ENCODE data around the gene CFP. TPM values are rescaled to one million over a fixed set of nuclear protein-coding genes. Genes with fewer than 3 reads are reported as not detected.

Gene CFP
- total RNA-seq, 6 experiments from 2014 or later, result 0.05 to 0.28 (median 0.13) TPM

- TF ChIP-seq, protein P1, sequence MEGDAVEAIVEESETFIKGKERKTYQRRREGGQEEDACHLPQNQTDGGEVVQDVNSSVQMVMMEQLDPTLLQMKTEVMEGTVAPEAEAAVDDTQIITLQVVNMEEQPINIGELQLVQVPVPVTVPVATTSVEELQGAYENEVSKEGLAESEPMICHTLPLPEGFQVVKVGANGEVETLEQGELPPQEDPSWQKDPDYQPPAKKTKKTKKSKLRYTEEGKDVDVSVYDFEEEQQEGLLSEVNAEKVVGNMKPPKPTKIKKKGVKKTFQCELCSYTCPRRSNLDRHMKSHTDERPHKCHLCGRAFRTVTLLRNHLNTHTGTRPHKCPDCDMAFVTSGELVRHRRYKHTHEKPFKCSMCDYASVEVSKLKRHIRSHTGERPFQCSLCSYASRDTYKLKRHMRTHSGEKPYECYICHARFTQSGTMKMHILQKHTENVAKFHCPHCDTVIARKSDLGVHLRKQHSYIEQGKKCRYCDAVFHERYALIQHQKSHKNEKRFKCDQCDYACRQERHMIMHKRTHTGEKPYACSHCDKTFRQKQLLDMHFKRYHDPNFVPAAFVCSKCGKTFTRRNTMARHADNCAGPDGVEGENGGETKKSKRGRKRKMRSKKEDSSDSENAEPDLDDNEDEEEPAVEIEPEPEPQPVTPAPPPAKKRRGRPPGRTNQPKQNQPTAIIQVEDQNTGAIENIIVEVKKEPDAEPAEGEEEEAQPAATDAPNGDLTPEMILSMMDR (IDR thresholded peaks at IDR 0.05), result no peak
- no peaks in the 10 kb centered on the region for H3K9me3 Mint-ChIP-seq
- no peak overlapping the region for H3K4me3 Mint-ChIP-seq
- no peak for DNase-seq
- H3K27ac Mint-ChIP-seq, result peak overlapping the region; percentile 72; the same call in 1 of the 2 replicates
- H3K36me3 Mint-ChIP-seq (ENCODE audit: low read depth), result no peaks in the 10 kb centered on the region
- H3K4me1 Mint-ChIP-seq (ENCODE audit: low read depth), result peaks cover 11% of the 10 kb centered on the region
- peaks cover 15% of the 10 kb centered on the region for H3K27me3 Mint-ChIP-seq (ENCODE audit: insufficient read depth)
Measured at GRCh38 chrX:47596256-47596655, 33.5 kb downstream of the CFP start.

GRCh38 chrX:47595716-47596251 is 33.9 kb downstream of the CFP start:
- Mint-ChIP-seq H3K4me3 (no peak overlapping the region), H3K4me1 (ENCODE audit: low read depth) (peaks cover 11% of the 10 kb centered on the region), H3K36me3 (ENCODE audit: low read depth) (no peaks in the 10 kb centered on the region), H3K27me3 (ENCODE audit: insufficient read depth) (peaks cover 15% of the 10 kb centered on the region), H3K9me3 (no peaks in the 10 kb centered on the region), H3K27ac (peak overlapping the region; percentile 72; the same call in 1 of the 2 replicates)
- DNase-seq, result peak; percentile 52
- TF ChIP-seq, protein P1 (IDR thresholded peaks at IDR 0.05), result no peak

DNA sequence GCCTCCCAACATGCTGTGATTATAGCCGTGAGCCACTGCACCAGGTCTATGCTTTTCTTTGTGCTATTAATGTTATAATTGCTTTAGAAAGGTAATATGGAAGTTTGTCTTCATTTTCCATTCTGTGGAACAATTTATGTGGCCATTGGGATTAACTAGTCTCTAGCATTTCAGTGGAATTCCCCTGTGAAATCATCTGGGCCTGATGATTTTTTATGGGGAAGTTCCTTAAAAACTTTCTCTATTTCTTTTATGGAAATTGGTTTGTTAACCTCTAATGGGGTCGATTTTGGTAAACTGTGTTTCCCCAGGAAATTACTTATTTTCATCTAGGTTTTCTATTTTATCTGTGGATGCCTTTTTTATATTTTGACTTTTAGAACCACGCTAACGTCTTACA is 36.2 kb downstream of the CFP start:
- H3K4me1 Mint-ChIP-seq (ENCODE audit: low read depth), result peaks cover 11% of the 10 kb centered on the region
- peaks cover 11% of the 10 kb centered on the region for H3K27me3 Mint-ChIP-seq (ENCODE audit: insufficient read depth)
- H3K27ac Mint-ChIP-seq, result no peak overlapping the region
- no peak overlapping the region for H3K4me3 Mint-ChIP-seq
- H3K9me3 Mint-ChIP-seq, result no peaks in the 10 kb centered on the region
- no peak for DNase-seq
- H3K36me3 Mint-ChIP-seq (ENCODE audit: low read depth), result no peaks in the 10 kb centered on the region
- TF ChIP-seq, protein P1 (IDR thresholded peaks at IDR 0.05), result no peak

- H3K4me1 Mint-ChIP-seq (ENCODE audit: low read depth), result peaks cover 5% of the 10 kb centered on the region
- no peak overlapping the region for H3K4me3 Mint-ChIP-seq
- no peaks in the 10 kb centered on the region for H3K9me3 Mint-ChIP-seq
- no peak for DNase-seq
- no peaks in the 10 kb centered on the region for H3K36me3 Mint-ChIP-seq (ENCODE audit: low read depth)
- H3K27ac Mint-ChIP-seq, result no peak overlapping the region
- TF ChIP-seq, protein P1 (IDR thresholded peaks at IDR 0.05), result no peak
- H3K27me3 Mint-ChIP-seq (ENCODE audit: insufficient read depth), result peaks cover 3% of the 10 kb centered on the region
Measured at GRCh38 chrX:47590984-47591383, 38.7 kb downstream of the CFP start.

GRCh38 chrX:47587906-47588735 is 41.6 kb downstream of the CFP start:
- H3K9me3 Mint-ChIP-seq, result no peaks in the 10 kb centered on the region

More at GRCh38 chrX:47587906-47588735, 41.6 kb downstream of the CFP start:
- Mint-ChIP-seq H3K4me3 (no peak overlapping the region), H3K36me3 (ENCODE audit: low read depth) (peaks cover 13% of the 10 kb centered on the region), H3K27me3 (ENCODE audit: insufficient read depth) (peaks cover 6% of the 10 kb centered on the region), H3K27ac (no peak overlapping the region), H3K4me1 (ENCODE audit: low read depth) (peaks cover 23% of the 10 kb centered on the region)
- TF ChIP-seq, protein P1 (IDR thresholded peaks at IDR 0.05), result no peak
- no peak for DNase-seq

Data from HFFc6 (cell line).